DND-41 (cell line): ENCODE measurements around the gene MEGF6.

ENCODE experiments used
- ATAC-seq: fragments of 200-7000 bp; cut with Tn5 transposase; 3 replicates; pipeline ENCODE4 v1.9.1; 2021; ENCODE audit warnings: low read depth; ENCODE audit not compliant: insufficient read depth
- DNase-seq: peaks from one replicate; pipeline ENCODE4 v3.0.0-alpha.2; 2020
- H2AFZ ChIP-seq: 2 replicates; pipeline ENCODE4 v1.6.0; 2012; ENCODE audit warnings: low read depth, low read length
- H3K27ac ChIP-seq: 2 replicates; pipeline ENCODE4 v1.5.1; 2012; ENCODE audit warnings: low read length, inconsistent platforms
- H3K27me3 ChIP-seq: fragments of 200-600 bp; sonication (generic); 2 replicates; pipeline ENCODE4 v1.6.0; 2012; ENCODE audit warnings: low read length, mild to moderate bottlenecking, inconsistent platforms; ENCODE audit not compliant: insufficient read depth, poor library complexity
- H3K36me3 ChIP-seq: 2 replicates; pipeline ENCODE4 v1.5.1; 2012; ENCODE audit warnings: low read length, inconsistent platforms; ENCODE audit not compliant: insufficient read depth
- H3K4me1 ChIP-seq: 2 replicates; pipeline ENCODE4 v1.5.1; 2012; ENCODE audit warnings: mild to moderate bottlenecking, low read length; ENCODE audit not compliant: insufficient read depth
- H3K4me2 ChIP-seq: 2 replicates; pipeline ENCODE4 v1.6.0; 2012; ENCODE audit warnings: mild to moderate bottlenecking, moderate library complexity, low read length, inconsistent platforms; ENCODE audit not compliant: insufficient read depth
- H3K4me3 ChIP-seq, 2 experiments: fragments of 200-600 bp in 1 of 2; shearing (Covaris generic) in 1 of 2; 2 replicates each; pipeline ENCODE4 v1.5.1; 2012 to 2016; ENCODE audit warnings: inconsistent platforms in 2 of 2, low read length in 2 of 2, mild to moderate bottlenecking in 2 of 2, low read depth in 1 of 2, moderate library complexity in 1 of 2
- H3K79me2 ChIP-seq: 2 replicates; pipeline ENCODE4 v1.6.0; 2012; ENCODE audit warnings: low read length, inconsistent platforms; ENCODE audit not compliant: insufficient read depth
- H3K9ac ChIP-seq: 2 replicates; pipeline ENCODE4 v1.6.0; 2012; ENCODE audit warnings: low read depth, mild to moderate bottlenecking, inconsistent platforms, low read length, moderate library complexity
- H3K9me3 ChIP-seq: 2 replicates; pipeline ENCODE4 v1.5.1; 2012; ENCODE audit warnings: low read length, moderate library complexity, mild to moderate bottlenecking, inconsistent platforms; ENCODE audit not compliant: insufficient read depth, severe bottlenecking
- H4K20me1 ChIP-seq: 2 replicates; pipeline ENCODE4 v1.6.0; 2012; ENCODE audit warnings: low read length; ENCODE audit not compliant: insufficient read depth
- CTCF ChIP-seq: IDR thresholded peaks from 2 replicates; pipeline ENCODE4 v1.5.1; 2012; ENCODE audit warnings: borderline replicate concordance, low read length, moderate library complexity, mild to moderate bottlenecking; ENCODE audit not compliant: poor library complexity, severe bottlenecking; ENCODE audit errors: extremely low read depth
- EZH2 ChIP-seq: IDR thresholded peaks from 3 replicates; pipeline ENCODE4 v1.6.1; 2012; ENCODE audit warnings: borderline replicate concordance, low read depth, mild to moderate bottlenecking, moderate library complexity, low read length, inconsistent platforms; ENCODE audit not compliant: severe bottlenecking

Gene MEGF6

GRCh38 chr1:3516481-3516869 is 94.8 kb downstream of the MEGF6 start:
- no peaks in the 10 kb centered on the region for H3K79me2 ChIP-seq
- no peaks in the 10 kb centered on the region for H3K27me3 ChIP-seq
- no peaks in the 10 kb centered on the region for H3K9me3 ChIP-seq
- H3K27ac ChIP-seq = no peak overlapping the region
- no peaks in the 10 kb centered on the region for H3K36me3 ChIP-seq
- H4K20me1 ChIP-seq = peaks cover 10% of the 10 kb centered on the region; the same call in 1 of the 2 replicates
- no peak overlapping the region for H2AFZ ChIP-seq
- DNase-seq (no peak), ATAC-seq (no peak)
- H3K4me3 ChIP-seq = no peak overlapping the region
- H3K9ac ChIP-seq = no peak overlapping the region
- no peaks in the 10 kb centered on the region for H3K4me1 ChIP-seq
- H3K4me2 ChIP-seq = no peak overlapping the region
- TF ChIP-seq EZH2 = no peak
- no peak for TF ChIP-seq CTCF

GRCh38 chr1:3515774-3516480 is 95.4 kb downstream of the MEGF6 start:
- DNase-seq (peak; percentile 12), ATAC-seq (peak; percentile 55; the same call in 2 of the 3 replicates)
- Histone ChIP-seq H3K36me3 (no peaks in the 10 kb centered on the region), H3K4me1 (no peaks in the 10 kb centered on the region), H3K4me2 (no peak overlapping the region), H3K4me3 (no peak overlapping the region), H3K79me2 (no peaks in the 10 kb centered on the region), H2AFZ (no peak overlapping the region), H3K27ac (no peak overlapping the region), H3K27me3 (no peaks in the 10 kb centered on the region), H3K9me3 (no peaks in the 10 kb centered on the region), H4K20me1 (peaks cover 10% of the 10 kb centered on the region; the same call in 1 of the 2 replicates), H3K9ac (no peak overlapping the region)
- TF ChIP-seq CTCF (no peak), EZH2 (no peak)

GRCh38 chr1:3515272-3515671 is 96.0 kb downstream of the MEGF6 start:
- Histone ChIP-seq H3K4me1 (no peaks in the 10 kb centered on the region), H2AFZ (no peak overlapping the region), H3K9me3 (no peaks in the 10 kb centered on the region), H3K36me3 (no peaks in the 10 kb centered on the region), H3K4me2 (no peak overlapping the region), H3K79me2 (no peaks in the 10 kb centered on the region), H3K27ac (no peak overlapping the region), H3K27me3 (no peaks in the 10 kb centered on the region), H3K4me3 (no peak overlapping the region), H4K20me1 (peaks cover 10% of the 10 kb centered on the region; the same call in 1 of the 2 replicates), H3K9ac (no peak overlapping the region)
- ATAC-seq (no peak), DNase-seq (no peak)
- no peak for TF ChIP-seq EZH2
- TF ChIP-seq CTCF = no peak
